ENCODE results near the gene SYNJ1.
A peak's percentile ranks its signal among the peaks of the same experiment; 100 is the strongest.
"Not testable (repeated sequence)": the region's sequence is repeated elsewhere in the genome, so short reads cannot be mapped to it uniquely, and the experiment has no call there.

Gene SYNJ1

DNA sequence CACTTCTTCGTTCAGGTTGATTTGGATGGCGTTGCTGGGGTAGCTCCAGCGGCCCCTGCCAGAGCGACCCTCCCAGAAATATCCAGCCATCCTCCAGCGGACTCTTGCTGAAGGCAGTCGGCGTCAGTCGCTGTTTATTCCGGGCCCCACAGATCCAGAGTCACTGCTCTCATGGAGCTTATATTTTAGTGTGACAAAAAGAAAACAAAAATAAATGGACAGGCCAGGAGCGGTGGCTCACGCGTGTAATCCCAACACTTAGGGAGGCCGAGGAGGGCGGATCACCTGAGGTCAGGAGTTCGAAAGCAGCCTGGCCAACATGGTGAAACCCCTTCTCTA is 114.8 kb downstream of the SYNJ1 start:
- H3K4me3 ChIP-seq (ENCODE audit: low read depth, low read length), result peak overlapping the region; percentile 97
- no peak for DNase-seq (ENCODE audit: low read depth)
- TF ChIP-seq, protein P1, sequence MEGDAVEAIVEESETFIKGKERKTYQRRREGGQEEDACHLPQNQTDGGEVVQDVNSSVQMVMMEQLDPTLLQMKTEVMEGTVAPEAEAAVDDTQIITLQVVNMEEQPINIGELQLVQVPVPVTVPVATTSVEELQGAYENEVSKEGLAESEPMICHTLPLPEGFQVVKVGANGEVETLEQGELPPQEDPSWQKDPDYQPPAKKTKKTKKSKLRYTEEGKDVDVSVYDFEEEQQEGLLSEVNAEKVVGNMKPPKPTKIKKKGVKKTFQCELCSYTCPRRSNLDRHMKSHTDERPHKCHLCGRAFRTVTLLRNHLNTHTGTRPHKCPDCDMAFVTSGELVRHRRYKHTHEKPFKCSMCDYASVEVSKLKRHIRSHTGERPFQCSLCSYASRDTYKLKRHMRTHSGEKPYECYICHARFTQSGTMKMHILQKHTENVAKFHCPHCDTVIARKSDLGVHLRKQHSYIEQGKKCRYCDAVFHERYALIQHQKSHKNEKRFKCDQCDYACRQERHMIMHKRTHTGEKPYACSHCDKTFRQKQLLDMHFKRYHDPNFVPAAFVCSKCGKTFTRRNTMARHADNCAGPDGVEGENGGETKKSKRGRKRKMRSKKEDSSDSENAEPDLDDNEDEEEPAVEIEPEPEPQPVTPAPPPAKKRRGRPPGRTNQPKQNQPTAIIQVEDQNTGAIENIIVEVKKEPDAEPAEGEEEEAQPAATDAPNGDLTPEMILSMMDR (IDR thresholded peaks at IDR 0.05; ENCODE audit: control insufficient read depth, extremely low read depth, insufficient read depth), result no peak

DNA sequence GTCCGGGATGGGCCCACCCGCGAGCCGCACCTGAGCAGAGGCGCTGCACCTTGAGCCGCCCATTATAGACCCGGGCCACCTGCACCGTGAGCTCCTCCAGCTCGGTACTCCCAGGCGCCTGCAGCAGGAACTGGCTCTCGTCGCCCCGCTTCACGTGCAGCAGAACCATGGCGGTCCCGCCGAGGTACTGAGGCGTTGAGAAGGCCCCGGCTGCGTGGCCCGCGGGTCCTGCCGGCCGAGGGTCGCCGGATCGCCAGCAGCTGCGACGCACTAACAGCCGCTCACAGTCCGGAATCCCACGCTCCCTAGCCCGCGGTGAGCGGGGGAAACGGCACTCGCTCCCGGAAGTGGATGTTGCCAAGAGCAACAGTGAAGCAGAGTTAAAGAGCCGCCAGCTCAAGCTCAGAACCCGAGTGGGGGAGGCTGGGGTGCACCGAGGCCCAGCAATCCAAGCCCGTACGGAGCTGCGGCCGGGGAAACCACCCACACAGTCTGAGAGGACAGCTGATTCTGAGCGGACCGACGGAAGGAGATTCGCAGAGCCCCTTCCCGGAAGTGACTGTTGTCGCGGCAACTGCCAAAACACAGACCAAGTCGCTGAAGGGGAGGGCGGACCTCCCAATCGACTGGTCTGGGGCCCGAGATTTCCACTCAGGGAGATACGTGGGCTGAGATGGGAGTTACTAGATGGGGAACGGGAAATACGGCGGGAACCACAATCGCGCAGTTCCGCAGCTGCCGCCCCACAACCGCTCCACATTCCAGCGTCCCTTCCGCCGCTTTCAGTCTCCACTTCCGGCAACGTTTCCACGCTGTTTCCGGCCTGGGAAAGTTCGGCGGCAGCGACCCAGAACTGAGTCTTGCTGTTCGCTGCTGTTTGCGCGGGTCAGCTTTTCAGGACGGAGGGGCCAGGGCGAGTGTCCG is 115.5 kb downstream of the SYNJ1 start, which contains the start of gene CFAP298:
TSS of gene CFAP298 (minus strand) at position 303 of the 924 bp plus-strand sequence. CDS start at position 169, 134 bp downstream.
- TF ChIP-seq, protein P1 (IDR thresholded peaks at IDR 0.05; ENCODE audit: control insufficient read depth, extremely low read depth, insufficient read depth), result no peak
- peak within 1 kb of the TSS; percentile 97 for H3K4me3 ChIP-seq (ENCODE audit: low read depth, low read length)
- peak; percentile 74 for DNase-seq (ENCODE audit: low read depth)

DNA sequence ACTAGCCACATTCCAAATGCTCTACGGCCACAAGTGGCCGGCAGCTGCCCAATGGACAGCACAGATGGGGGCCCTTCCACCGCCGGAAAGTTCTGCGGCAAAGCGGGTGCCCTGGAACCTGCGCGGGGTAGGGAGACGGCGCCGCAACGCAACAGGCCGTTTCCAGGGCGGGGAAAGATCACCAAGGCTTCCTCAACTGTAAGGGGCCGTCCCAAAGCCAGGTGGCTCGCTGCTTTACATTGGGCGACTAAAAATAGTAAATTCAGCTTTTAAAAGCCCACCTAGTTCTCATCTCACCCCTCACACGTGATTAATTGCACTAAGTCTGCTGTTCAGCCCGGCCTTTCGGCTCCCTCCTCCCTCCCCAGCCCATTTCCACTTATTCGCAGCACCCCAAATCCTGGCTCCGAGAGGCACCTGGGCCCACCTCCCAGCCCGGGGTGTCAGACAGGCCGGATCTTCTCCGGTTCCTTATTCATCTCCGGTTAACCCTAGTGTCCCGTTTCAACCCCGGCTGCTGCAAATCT is 116.3 kb downstream of the SYNJ1 start:
- TF ChIP-seq, protein P1 (IDR thresholded peaks at IDR 0.05; ENCODE audit: control insufficient read depth, extremely low read depth, insufficient read depth), result no peak
- no peak for DNase-seq (ENCODE audit: low read depth)
- peak overlapping the region; percentile 97 for H3K4me3 ChIP-seq (ENCODE audit: low read depth, low read length)

DNA sequence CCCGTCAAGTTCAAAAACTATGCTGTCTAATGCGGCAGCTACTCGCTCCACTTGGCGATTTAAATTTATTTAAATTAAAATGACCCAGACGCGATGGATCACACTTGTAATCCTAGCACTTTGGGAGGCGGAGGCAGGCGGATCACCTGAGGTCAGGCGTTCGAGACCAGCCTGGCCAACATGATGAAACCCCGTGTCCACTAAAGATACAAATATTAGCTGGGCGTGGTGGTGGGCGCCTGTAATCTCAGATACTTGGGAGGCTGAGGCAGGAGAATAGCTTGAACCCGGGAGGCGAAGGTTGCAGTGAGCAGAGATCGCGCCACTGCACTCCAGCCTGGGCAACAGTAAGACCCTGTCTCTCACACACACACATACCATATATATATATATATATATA is 116.9 kb downstream of the SYNJ1 start:
- peak overlapping the region; percentile 97 for H3K4me3 ChIP-seq (ENCODE audit: low read depth, low read length)
- DNase-seq (ENCODE audit: low read depth), result not testable (repeated sequence)

DNA sequence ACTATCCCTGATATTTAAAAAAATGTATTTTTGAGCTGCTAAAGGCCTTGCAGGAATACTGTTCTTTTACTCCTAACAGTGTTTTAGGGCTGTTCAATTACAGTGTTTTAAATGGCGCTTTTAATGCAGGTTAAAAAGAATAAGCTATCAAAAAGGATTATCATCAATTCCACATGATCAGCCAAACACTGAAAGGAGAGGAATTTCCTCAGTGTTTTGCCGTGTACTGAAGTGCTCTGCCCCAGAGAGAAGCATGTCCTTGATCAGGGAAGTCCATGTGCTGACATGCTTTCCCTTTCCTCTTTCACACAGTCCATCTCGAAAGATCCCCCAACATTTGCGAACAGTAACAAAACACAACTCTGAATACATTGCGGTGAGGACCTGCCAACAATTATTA is 119.0 kb downstream of the SYNJ1 start:
- TF ChIP-seq, protein P1 (IDR thresholded peaks at IDR 0.05; ENCODE audit: control insufficient read depth, extremely low read depth, insufficient read depth), result no peak
- H3K4me3 ChIP-seq (ENCODE audit: low read depth, low read length), result no peak overlapping the region

DNA sequence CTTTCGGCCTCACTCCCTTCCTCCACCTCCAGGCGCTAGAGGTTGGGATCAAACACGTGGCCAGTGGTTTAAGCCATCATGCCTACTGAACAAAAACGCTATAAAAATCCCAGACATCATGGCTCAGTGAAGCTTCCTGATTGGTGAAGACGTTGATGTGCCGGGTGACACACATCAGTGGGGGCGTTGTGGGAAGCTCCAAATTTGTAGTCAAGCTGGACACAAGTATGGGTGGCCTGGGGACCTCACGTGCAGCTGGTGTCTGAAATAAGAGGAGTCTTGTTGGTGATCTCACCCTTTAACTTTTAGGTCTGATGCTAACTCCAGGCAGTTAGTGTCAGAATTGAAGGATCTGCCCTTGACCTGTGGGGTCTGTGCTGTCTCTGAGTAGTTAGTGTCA is 122.3 kb downstream of the SYNJ1 start:
- no peak for DNase-seq (ENCODE audit: low read depth)

More for the DNA sequence above, 119.0 kb downstream of the SYNJ1 start:
- no peak for DNase-seq (ENCODE audit: low read depth)

DNA sequence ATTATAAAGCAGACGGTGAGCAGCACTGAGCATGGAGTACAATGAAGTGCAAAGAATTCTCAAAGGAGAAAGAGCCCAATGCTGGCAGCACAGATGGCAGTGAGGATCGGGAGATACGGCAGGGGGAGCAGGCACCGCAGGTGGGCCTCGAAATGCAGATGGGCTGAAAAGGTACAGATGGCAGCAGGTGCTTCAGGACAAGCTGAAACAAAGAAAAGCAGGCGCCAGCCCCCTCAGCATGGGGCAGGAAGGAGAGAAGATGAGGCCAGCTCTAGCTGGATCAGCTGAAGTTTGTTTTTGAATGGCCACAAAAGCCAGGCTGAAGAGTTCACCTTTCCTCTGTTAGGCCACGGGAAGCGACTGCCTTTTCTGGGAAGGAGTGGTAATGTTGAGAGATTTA is 123.3 kb downstream of the SYNJ1 start:
- no peak for DNase-seq (ENCODE audit: low read depth)
- no peak overlapping the region for H3K4me3 ChIP-seq (ENCODE audit: low read depth, low read length)
- TF ChIP-seq, protein P1 (IDR thresholded peaks at IDR 0.05; ENCODE audit: control insufficient read depth, extremely low read depth, insufficient read depth), result no peak

More for the DNA sequence above, 122.3 kb downstream of the SYNJ1 start:
- TF ChIP-seq, protein P1 (IDR thresholded peaks at IDR 0.05; ENCODE audit: control insufficient read depth, extremely low read depth, insufficient read depth), result no peak
- H3K4me3 ChIP-seq (ENCODE audit: low read depth, low read length), result no peak overlapping the region

Measured in LNCaP clone FGC (cell line).